ENCODE results near the gene YPEL1. TPM values are rescaled to one million over a fixed set of nuclear protein-coding genes. Genes with fewer than 3 reads are reported as not detected.
A peak's percentile ranks its signal among the peaks of the same experiment; 100 is the strongest.

Gene YPEL1
- total RNA-seq, 1 donor from 2014 or later: 7.3 TPM

GRCh38 chr22:21674638-21675245, 60.9 kb downstream of the YPEL1 start:
- no peak for TF ChIP-seq CTCF (conservative IDR thresholded peaks at IDR 0.05; ENCODE audit: low read depth, low read length)
- no peak for DNase-seq (ENCODE audit: low read depth)
- H3K4me3 ChIP-seq (ENCODE audit: low read depth, low read length): no peak overlapping the region

GRCh38 chr22:21673534-21674321, 61.9 kb downstream of the YPEL1 start:
- peak; percentile 40 for TF ChIP-seq CTCF (conservative IDR thresholded peaks at IDR 0.05; ENCODE audit: low read depth, low read length)
- DNase-seq (ENCODE audit: low read depth): no peak
- H3K4me3 ChIP-seq (ENCODE audit: low read depth, low read length): no peak overlapping the region

- no peak for TF ChIP-seq CTCF (conservative IDR thresholded peaks at IDR 0.05; ENCODE audit: low read depth, low read length)
- no peak overlapping the region for H3K4me3 ChIP-seq (ENCODE audit: low read depth, low read length)
- no peak for DNase-seq (ENCODE audit: low read depth)
Measured at GRCh38 chr22:21672107-21672629, 63.4 kb downstream of the YPEL1 start.

- no peak overlapping the region for H3K4me3 ChIP-seq (ENCODE audit: low read depth, low read length)
- no peak for DNase-seq (ENCODE audit: low read depth)
- no peak for TF ChIP-seq CTCF (conservative IDR thresholded peaks at IDR 0.05; ENCODE audit: low read depth, low read length)
Measured at GRCh38 chr22:21669026-21669425, 66.6 kb downstream of the YPEL1 start.

- no peak for TF ChIP-seq CTCF (conservative IDR thresholded peaks at IDR 0.05; ENCODE audit: low read depth, low read length)
- DNase-seq (ENCODE audit: low read depth): no peak
- H3K4me3 ChIP-seq (ENCODE audit: low read depth, low read length): peak overlapping the region; percentile 72
Measured at GRCh38 chr22:21666786-21667185, 68.8 kb downstream of the YPEL1 start.

GRCh38 chr22:21665047-21665851, 70.3 kb downstream of the YPEL1 start:
- peak overlapping the region; percentile 72 for H3K4me3 ChIP-seq (ENCODE audit: low read depth, low read length)
- no peak for DNase-seq (ENCODE audit: low read depth)
- TF ChIP-seq CTCF (conservative IDR thresholded peaks at IDR 0.05; ENCODE audit: low read depth, low read length): no peak

All from epithelial cell of proximal tubule (primary cell).